Measurements from ENCODE around the gene TMEM270. TPM values are rescaled to one million over a fixed set of nuclear protein-coding genes. Genes with fewer than 3 reads are reported as not detected.

The TMEM270 gene
- total RNA-seq, 1 experiment from 2014 or later: 0.28 TPM

DNA sequence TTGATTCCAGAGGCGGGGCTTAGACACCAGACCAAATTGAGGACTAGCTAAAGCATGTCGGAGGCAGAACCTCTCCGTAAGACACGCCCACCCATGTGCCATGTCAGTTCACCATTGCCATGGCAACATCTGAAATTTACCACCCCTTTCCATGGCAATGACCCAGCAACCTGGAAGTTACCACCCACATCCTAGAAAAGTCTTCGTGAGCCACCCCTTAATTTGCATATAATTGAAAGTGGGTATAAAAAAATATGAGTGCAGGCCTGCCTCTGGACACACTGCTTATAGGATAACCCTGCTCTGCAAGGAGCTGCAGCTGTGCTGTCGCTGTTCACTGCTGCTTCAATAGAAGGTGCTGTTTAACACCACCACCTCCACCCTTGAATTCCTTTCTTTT is 28.0 kb downstream of the TMEM270 start:
- Mint-ChIP-seq H3K9me3 (no peaks in the 10 kb centered on the region), H3K4me1 (peaks cover 8% of the 10 kb centered on the region; the same call in 1 of the 2 replicates), H3K27me3 (ENCODE audit: low read depth) (no peaks in the 10 kb centered on the region; the same call in 1 of the 2 replicates), H3K27ac (no peak overlapping the region), H3K36me3 (no peaks in the 10 kb centered on the region), H3K4me3 (no peak overlapping the region)
- CTCF ChIA-PET: interaction anchor here (0.6 to 1.8 kb wide), 7 partner anchors 9 to 138 kb away, joined by 3 to 9 read pairs (median 4); no protein-coding TSS in a partner anchor
- TF ChIP-seq SMAD4 (CRISPR knock-in tag; IDR thresholded peaks at IDR 0.05): no peak
- DNase-seq (ENCODE audit: low spot score): peak; percentile 40
- POLR2A ChIA-PET: no interaction called here
- ATAC-seq: peak; percentile 63

GRCh38 chr7:73890555-73891147 is 29.7 kb downstream of the TMEM270 start:
- ATAC-seq (no peak), DNase-seq (ENCODE audit: low spot score) (no peak)
- ChIA-PET CTCF (interaction anchor here (0.5 to 1.9 kb wide), 6 partner anchors 9 to 296 kb away, joined by 3 to 19 read pairs (median 6); no protein-coding TSS in a partner anchor), POLR2A (no interaction called here)
- H3K4me3 Mint-ChIP-seq: no peak overlapping the region
- TF ChIP-seq, protein P1, sequence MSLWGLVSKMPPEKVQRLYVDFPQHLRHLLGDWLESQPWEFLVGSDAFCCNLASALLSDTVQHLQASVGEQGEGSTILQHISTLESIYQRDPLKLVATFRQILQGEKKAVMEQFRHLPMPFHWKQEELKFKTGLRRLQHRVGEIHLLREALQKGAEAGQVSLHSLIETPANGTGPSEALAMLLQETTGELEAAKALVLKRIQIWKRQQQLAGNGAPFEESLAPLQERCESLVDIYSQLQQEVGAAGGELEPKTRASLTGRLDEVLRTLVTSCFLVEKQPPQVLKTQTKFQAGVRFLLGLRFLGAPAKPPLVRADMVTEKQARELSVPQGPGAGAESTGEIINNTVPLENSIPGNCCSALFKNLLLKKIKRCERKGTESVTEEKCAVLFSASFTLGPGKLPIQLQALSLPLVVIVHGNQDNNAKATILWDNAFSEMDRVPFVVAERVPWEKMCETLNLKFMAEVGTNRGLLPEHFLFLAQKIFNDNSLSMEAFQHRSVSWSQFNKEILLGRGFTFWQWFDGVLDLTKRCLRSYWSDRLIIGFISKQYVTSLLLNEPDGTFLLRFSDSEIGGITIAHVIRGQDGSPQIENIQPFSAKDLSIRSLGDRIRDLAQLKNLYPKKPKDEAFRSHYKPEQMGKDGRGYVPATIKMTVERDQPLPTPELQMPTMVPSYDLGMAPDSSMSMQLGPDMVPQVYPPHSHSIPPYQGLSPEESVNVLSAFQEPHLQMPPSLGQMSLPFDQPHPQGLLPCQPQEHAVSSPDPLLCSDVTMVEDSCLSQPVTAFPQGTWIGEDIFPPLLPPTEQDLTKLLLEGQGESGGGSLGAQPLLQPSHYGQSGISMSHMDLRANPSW (CRISPR knock-in tag; conservative IDR thresholded peaks at IDR 0.05; ENCODE audit: low read depth): no peak
- TF ChIP-seq, protein P2, sequence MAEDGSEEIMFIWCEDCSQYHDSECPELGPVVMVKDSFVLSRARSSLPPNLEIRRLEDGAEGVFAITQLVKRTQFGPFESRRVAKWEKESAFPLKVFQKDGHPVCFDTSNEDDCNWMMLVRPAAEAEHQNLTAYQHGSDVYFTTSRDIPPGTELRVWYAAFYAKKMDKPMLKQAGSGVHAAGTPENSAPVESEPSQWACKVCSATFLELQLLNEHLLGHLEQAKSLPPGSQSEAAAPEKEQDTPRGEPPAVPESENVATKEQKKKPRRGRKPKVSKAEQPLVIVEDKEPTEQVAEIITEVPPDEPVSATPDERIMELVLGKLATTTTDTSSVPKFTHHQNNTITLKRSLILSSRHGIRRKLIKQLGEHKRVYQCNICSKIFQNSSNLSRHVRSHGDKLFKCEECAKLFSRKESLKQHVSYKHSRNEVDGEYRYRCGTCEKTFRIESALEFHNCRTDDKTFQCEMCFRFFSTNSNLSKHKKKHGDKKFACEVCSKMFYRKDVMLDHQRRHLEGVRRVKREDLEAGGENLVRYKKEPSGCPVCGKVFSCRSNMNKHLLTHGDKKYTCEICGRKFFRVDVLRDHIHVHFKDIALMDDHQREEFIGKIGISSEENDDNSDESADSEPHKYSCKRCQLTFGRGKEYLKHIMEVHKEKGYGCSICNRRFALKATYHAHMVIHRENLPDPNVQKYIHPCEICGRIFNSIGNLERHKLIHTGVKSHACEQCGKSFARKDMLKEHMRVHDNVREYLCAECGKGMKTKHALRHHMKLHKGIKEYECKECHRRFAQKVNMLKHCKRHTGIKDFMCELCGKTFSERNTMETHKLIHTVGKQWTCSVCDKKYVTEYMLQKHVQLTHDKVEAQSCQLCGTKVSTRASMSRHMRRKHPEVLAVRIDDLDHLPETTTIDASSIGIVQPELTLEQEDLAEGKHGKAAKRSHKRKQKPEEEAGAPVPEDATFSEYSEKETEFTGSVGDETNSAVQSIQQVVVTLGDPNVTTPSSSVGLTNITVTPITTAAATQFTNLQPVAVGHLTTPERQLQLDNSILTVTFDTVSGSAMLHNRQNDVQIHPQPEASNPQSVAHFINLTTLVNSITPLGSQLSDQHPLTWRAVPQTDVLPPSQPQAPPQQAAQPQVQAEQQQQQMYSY (CRISPR knock-in tag; IDR thresholded peaks at IDR 0.05): 0 out of 2 replicates have a peak, but pooled peaks have one; percentile 36
- no peak overlapping the region for H3K27ac Mint-ChIP-seq
- peaks cover 8% of the 10 kb centered on the region; the same call in 1 of the 2 replicates for H3K4me1 Mint-ChIP-seq
- H3K36me3 Mint-ChIP-seq: peaks cover 3% of the 10 kb centered on the region
- no peaks in the 10 kb centered on the region; the same call in 1 of the 2 replicates for H3K27me3 Mint-ChIP-seq (ENCODE audit: low read depth)
- peaks cover 4% of the 10 kb centered on the region for H3K9me3 Mint-ChIP-seq

DNA sequence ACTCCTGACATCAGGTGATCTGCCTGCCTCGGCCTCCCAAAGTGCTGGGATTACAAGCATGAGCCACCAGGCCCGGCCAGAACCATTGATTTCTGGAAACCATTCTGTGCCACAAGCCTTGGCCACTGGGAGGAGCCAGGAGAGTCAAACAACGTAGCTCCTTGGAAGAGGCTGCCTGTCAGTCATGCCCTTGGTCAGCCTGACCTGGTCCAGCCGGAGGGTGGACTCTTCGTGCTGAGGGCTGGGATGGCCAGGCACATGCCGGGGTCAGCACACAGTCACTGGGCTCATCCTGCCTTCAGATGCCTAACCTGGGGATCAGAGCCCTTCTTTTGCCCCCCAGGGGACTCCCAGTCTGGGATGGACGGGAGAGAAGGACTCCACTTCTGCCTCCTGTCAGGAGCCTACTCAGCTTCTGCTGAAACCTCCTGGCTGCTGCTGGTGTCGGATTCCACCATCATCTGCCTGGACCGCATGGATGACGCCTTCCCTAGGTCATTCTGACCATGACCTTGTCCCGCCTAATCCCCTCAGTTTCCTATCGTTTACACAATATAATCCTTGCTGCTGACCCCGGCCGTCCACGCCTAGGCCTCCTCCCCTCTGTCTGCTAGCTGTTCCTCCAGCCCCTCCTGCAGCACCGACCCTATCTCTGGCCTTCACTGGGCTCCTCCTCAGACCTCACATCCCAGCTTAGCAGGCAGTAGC is 30.4 kb downstream of the TMEM270 start:
- H3K4me3 Mint-ChIP-seq: no peak overlapping the region
- peak; percentile 10 for ATAC-seq
- ChIA-PET POLR2A (no interaction called here), CTCF (interaction anchor here (0.5 to 1.9 kb wide), 10 partner anchors 10 to 296 kb away, joined by 3 to 19 read pairs (median 4); no protein-coding TSS in a partner anchor)
- peaks cover 4% of the 10 kb centered on the region; the same call in 1 of the 2 replicates for H3K4me1 Mint-ChIP-seq
- H3K27me3 Mint-ChIP-seq (ENCODE audit: low read depth): no peaks in the 10 kb centered on the region; the same call in 1 of the 2 replicates
- TF ChIP-seq ZNF423 (CRISPR knock-in tag; IDR thresholded peaks at IDR 0.05) (no peak), E2F4 (CRISPR knock-in tag; IDR thresholded peaks at IDR 0.05; ENCODE audit: borderline replicate concordance, low read depth) (no peak), ZNF138 (CRISPR knock-in tag; conservative IDR thresholded peaks at IDR 0.05) (no peak), NR1H2 (CRISPR knock-in tag; IDR thresholded peaks at IDR 0.05) (no peak)
- no peak overlapping the region for H3K27ac Mint-ChIP-seq
- H3K9me3 Mint-ChIP-seq: peaks cover 11% of the 10 kb centered on the region
- DNase-seq (ENCODE audit: low spot score): no peak
- peaks cover 10% of the 10 kb centered on the region for H3K36me3 Mint-ChIP-seq

Measured in WTC11 (cell line).